GM18502 (cell line): ENCODE measurements around the gene TEX2.

Source experiments
- ATAC-seq: cut with Tn5 transposase; IDR thresholded peaks from one replicate; pipeline ENCODE4 v1.9.1; 2021; ENCODE audit warnings: mild to moderate bottlenecking; ENCODE audit not compliant: unreplicated experiment, poor library complexity

The TEX2 gene

DNA sequence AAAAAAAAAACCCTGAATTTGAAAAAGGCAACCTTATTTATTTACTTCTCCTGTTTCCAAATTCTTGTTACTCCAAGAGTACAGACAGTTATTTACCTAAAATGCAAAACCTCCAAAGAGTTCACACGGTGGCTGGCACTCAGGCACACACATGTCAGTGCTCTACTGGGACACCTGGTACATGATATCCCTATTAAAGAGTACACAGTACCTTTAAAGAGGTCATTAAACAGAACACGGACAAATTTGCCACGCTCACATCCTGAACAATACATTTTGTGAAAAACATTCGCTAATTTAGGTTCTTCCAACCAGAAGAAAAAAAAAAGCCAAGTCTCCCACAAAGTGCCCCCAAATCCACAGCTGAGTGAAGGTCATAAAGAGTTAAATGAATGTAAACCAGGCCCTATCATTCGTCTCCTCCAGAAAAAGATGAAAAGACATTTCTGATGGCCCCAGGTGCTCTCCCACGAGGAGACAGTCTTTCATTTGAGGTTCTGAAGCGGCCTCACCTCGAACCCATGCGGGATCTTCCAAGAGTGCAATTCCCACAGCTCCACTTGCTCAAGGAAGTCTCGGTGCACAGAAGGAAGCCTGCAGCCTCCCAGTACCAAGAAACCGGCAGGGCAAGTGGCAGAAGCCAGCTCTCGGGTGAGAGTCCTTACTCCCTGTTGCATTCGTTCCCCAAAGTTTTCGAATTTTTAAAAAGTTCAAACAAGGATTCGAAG is 134.1 kb downstream of the TEX2 start:
- ATAC-seq = peak; percentile 1

GRCh38 chr17:64126918-64127317 is 136.1 kb downstream of the TEX2 start:
- ATAC-seq = no peak

DNA sequence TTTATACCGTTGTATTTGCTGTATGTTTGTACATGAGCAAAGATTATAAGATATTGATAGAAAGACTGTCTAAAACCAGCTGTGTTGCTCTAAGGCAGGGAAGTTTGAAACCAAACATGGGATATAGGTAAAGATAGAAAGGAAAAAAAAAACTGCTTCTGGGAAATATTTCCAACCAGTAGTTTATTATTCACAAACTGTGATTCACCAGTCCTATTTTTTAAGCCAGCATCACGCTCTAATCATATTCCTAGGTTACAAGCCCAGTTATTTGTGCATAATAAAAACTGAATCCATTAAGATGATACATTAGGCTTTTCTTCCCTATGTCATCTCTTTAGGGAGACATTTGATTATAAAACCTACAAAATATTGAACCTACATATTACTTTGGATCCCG is 137.1 kb downstream of the TEX2 start:
- ATAC-seq = no peak

DNA sequence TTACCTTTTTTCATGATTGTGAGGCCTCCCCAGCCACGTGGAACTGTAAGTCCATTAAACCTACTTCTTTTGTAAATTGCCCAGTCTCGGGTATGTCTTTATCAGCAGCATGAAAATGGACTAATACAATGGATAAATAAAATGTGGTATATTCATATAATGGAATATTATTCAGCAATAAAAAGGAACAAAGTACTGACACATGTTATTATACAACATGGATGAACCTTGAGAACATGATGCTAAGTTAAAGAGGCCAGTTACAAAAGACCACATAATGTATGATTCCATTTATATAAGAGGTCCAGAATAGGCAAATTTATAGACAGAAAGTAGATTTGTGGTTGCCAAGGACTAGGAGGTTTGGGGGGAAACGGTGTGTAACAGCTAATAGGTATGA is 138.5 kb downstream of the TEX2 start:
- ATAC-seq = no peak

DNA sequence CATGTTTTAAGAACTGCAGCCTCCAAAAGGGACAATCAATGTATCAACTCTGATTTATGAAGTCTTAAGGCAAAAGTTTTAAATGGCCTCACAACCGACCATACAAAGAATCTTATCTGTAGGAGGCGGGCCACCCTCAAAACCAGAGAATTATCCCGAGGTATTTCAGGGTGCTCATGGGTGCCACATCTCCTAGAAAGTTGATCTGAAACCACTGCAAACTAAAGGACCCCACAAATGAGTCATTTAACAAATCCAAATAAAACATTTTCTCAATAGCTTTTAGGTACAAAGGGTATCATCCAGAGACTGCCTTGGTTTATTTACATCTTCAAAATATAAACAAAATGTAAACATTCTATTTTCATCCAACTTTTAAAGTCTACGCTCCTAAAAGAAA is 139.9 kb downstream of the TEX2 start:
- no peak for ATAC-seq

DNA sequence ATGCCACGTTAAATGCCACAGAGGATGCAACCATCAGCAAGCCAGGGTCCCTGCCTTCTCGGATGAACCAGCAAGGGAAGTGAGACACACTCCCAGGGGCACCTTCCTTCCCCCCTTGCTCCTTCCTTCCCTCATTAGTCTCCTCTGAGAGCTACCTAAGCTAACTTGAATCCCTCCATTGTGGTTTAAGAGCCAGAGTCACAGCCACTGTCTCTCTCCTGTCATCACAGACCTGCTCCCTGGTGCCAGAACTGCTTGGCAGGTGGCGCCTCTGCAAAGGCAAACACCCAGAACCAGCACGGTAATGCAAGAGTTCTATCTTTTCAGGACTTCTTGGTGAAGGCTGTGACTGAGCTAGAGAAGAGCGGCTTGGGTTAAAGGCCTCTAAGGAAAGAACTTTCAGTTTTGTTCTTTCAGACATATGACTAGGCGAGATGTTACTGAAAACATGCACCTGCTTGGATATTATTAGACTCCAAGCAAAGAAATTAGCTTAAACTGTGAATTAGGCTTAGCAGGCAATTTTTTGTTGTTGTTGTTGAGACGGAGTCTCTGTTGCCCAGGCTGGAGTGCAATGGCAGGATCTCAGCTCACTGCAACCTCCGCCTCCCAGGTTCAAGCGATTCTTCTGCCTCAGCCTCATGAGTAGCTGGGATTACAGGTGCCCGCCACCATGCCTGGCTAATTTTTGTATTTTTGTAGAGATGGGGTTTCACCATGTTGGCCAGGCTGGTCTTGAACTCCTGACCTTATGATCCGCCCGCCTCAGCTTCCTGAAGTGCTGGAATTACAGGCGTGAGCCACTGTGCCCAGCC is 141.9 kb downstream of the TEX2 start:
- peak; percentile 80 for ATAC-seq

DNA sequence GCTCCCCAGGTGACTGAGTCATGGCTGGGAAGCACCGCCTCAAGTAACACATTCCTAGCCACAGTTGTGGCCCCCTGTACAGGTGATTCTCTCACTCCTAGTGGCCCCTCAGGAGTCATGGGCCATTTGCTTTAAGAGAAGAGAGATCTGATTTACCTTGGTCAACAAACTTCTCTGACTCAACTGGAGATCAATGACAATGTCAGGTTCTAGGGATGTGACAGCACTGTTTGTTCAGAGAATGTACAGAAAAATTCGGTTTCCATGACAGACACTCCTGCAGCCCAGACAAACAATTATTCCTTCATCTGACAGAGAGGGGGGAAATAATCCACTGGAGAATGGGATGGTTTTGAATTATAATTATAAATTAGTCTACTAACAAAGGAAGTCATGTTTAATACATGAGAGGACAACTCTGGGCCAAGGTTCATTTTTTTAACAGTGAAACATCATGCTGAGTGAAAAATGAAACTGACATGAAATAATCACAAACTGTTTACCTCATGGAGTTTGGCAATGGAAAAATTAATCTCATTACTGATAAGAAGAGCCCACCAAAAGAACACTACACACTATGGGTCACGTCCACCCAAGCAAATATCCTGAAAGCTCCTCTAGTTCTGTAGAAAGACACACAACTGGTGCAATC is 142.8 kb downstream of the TEX2 start:
- ATAC-seq = no peak

GRCh38 chr17:64117981-64118979 is 144.8 kb downstream of the TEX2 start:
- ATAC-seq = no peak

GRCh38 chr17:64115822-64116534 is 147.1 kb downstream of the TEX2 start:
- ATAC-seq = no peak

- ATAC-seq = no peak
These were observed 147.9 kb downstream of the TEX2 start for GRCh38 chr17:64115043-64115698.

DNA sequence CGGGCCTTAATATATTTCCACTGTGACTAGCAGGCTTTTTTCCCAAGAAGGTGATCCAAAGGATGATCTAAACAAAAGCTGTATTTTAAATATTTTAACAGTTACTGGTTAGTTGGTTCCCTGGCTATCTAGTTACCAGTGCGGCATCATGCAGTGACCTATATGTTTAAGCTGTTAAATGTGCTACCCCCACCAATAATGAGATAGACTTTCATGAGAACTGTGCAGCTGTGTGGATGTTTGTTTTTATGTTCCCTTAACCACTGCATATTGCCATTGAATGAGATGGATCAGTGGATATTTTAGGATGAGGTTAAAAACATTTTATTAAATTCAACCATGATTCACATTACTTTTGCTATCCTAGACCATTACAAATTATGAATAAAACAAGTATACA is 150.1 kb downstream of the TEX2 start:
- ATAC-seq = no peak

DNA sequence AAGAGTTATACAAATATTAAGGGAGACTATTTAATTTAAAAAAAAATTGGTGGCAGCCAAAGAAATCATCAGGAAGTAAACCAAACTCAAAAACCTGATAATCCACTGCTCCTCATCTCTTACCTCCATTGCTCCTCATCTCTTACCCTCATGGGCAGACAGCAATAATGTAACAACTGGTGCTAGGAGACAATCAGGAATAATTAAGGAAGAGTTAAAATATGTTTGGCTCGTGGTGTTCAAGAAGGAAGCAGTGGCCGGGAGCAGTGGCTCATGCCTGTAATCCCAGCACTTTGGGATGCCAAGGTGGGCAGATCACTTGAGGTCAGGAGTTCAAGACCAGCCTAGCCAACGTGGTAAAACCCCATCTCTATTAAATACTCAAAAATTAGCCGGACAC is 151.2 kb downstream of the TEX2 start:
- no peak for ATAC-seq

DNA sequence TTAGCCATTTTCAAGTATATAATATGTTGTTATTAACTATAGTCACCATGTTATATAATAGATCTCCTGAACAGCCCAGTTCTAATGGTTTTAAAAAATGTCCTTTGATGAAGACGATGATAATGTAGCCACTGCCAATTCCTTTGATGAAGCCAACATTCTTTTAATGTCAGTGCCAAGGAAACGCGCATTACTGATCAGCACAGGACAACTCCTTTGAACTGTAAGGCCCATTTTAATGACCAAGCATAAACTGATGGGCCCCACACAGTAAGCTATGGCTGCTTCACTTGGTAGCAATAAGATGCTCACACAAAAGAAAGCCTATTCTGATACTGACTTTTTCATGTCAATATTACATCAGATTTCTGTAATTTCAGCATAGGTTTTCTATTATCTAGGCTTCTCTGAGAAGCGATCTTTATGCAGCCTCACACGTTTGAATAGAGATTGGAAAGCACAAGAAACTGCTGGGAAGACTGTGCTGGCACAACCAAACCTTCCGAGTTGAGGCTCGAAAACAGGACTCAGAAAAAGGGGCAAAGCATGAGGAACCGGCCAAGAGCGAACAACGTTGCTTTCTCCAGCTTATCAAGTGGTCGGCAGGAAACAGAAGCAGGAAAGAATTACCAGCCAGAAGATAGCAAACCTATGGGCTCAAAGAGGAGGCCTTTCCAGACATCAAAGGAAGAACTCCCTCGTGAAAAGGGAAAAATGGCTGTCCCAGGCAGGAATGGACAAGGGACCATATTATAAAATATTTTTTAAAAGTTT is 152.5 kb downstream of the TEX2 start:
- ATAC-seq = no peak

DNA sequence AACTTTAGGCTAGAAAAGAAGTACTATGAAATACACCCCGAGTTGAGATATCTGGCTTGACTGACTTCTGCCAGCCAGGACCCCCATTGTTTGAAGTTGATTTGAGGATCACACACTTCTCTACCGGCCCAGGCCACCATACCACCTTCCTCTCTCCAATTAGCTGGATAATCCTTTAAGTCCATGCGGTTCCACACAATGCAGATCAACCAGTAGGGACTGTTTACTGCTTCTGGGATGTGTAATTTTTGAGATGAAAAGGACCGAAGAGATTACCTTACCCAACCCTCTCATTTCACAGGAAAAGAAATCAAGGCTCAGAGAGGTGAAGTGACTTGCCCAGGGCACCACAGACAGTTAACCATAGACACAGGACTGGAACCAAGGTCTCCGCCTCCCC is 153.7 kb downstream of the TEX2 start:
- no peak for ATAC-seq

DNA sequence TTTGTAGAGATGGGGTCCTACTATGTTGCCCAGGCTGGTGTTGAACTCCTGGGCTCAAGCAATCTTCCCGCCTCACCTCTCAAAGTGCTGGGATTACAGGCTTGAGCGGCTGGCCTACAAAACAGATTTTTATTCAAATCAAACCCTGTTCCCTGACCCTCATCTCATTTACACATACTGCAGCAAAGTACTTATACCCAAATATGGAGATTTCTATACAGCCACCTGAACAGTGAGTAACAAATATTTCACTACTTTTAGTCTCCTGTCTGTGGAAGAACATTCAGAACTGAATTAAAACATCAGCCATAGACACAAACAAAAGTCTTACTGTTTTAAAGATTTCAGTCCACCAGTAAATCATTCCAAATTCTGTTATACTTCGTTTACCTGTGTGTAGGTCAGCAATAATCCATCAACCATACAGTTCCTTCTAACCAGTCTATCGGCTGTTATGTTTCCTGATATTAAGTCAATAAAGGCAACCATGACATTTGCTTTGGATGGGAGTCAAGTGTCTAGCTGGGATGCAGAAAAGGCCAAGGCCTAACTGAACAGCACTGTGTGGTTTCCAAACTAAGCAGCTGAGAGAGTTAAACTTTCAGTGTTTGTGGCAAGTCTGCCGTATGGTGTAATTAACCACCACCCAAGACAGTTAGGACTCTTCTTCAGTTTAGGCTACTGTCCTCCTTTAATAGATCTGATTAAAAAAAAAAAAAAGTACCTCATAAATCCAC is 155.4 kb downstream of the TEX2 start:
- ATAC-seq = no peak

DNA sequence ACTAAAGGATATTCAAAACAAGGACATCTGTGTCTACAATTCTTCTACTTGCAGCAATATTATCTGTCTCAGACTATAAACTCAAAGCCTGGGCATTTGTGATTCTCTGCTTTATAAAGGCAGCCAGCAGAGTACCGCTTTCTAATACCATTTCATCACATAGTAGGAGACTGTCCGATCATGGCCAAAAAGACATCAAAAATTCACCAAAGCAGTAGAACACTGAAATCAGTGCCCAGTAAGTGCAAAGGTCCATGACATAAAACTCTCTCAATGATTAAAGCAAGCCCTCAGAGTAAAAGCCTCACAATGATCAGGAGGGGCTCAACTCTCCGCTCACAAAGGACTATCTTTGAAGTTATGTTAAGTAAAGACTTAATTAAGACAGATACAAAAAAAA is 156.1 kb downstream of the TEX2 start:
- no peak for ATAC-seq
